ENCODE data around the gene GMDS.

The GMDS gene

DNA sequence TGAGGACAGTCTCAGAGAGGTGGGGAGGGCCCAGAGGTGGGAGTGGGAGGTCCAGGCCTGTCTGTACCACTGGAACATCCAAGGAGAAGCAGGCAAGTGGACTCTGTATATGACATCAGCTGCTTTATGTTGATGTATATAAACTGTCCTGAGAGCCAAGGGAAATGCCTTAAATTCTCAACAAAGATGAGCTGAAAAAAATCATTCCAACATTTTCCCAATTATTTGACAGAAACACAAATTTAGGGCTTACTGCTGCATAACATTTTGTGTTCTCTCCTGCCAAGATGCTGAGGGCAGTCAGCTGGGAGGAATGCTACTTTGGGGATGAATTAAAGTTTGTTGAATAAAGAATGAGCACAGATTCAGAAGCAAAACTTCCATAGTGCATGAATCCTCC lies 582.9 kb downstream of the GMDS start:
- DNase-seq, result no peak

GRCh38 chr6:1659816-1660215 lies 585.6 kb downstream of the GMDS start:
- no peak for DNase-seq

- no peak for DNase-seq
Observed at GRCh38 chr6:1658212-1659005, 587.0 kb downstream of the GMDS start.

DNA sequence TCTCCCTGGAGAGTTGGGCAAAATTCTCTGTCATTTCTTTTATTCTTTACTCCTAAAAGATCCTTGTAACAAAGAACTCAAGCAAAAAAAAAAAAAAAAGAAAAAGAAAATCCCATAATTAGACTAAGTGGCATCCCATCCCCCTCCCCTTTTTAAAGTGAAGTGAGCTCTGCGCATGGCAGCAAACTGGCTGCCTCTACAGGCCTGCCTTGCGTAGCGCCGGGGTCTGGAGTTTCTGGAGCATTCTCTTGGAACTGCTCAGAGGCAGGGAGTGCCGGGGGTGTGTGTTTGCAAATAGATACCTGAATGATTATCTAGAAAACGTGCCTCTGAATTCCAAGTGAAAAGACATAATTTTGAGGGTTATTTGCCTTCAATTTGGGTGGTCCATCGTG lies 587.6 kb downstream of the GMDS start:
- DNase-seq, result no peak

DNA sequence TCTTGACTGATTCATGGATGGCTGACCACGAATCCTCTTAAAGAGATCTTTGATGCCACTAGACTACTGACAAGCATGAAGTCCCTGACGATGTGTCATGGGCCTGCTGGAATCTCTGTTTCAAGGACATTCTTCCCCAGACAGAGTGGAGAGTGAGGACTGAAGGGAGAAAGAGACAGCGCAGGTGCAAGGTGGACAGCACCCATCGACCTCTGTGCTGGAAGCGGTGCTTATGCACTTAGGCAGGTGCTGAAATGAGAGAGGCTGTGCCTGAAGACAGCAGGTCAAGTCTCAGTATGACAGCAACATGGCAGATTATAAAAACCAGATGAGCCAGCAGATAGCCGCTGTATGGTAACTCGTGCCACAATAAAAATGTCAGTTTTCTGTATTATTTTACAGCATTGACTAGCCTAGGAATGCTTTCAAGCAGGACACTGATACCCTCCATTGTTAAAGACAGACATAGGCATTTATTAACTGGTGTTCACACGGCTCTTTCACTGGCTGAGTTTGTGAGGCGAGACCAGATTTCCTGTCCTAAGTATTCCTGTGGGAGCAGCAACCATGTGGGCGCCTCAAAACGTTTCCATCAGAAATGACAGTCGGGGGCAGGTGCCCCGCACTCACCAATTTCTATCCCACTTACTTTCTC lies 588.2 kb downstream of the GMDS start:
- no peak for DNase-seq

DNA sequence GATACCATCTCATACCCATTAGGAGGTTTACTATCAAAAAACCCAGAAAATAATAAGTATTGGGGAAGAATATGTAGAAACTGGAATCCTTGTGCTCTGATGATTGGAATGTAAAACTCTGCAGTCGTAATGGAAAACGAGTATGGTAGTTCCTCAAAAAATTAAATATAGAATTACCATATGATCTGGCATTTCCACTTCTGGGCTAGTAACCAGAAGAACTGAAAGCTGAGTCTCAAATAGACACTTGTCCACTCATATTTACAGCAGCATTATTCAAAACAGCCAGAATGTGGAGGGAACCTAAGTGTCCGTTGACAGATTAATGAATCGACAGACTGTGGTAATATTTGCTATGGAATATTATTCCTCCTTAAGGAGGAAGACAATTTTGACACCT lies 591.4 kb downstream of the GMDS start:
- no peak for DNase-seq

- no peak for DNase-seq
Observed at GRCh38 chr6:1652842-1653241, 592.6 kb downstream of the GMDS start.

- DNase-seq, result no peak
Observed at GRCh38 chr6:1651362-1651761, 594.0 kb downstream of the GMDS start.

DNA sequence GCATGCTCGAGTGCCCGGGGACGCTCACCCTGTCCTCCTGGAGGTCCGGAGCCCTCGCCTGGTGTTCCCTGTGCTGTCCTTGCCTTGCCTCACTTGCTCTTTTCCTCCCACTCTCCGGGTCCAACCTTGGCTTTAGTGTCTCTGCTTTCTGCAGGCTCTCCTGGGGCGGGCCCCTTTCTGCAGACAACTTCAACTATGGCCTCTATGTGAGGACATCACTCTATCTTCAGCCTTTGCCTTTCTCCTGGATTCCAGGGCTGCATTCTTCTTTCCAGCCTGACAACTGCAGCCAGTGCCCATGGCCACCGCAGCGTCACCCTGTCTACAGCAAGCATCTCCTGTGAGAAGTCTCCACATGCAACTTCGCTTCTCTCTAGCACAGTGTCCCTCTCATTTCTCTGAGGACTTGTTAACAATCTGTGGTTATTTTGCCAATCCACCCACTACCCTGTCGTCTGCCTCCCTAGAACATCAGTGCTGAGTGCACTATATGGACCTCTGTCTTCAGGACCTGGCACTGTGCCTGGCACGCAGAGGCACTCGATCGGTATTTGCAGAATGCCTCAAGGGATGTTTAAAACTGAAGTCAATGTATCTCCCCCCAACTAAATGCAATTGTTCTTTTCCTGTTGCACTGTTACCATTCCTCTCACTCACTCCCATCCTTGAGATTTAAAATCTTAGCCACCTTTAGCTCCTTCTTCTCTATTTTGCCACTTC lies 599.8 kb downstream of the GMDS start:
- DNase-seq, result no peak

- DNase-seq, result no peak
Observed at GRCh38 chr6:1644516-1645060, 600.8 kb downstream of the GMDS start.

DNA sequence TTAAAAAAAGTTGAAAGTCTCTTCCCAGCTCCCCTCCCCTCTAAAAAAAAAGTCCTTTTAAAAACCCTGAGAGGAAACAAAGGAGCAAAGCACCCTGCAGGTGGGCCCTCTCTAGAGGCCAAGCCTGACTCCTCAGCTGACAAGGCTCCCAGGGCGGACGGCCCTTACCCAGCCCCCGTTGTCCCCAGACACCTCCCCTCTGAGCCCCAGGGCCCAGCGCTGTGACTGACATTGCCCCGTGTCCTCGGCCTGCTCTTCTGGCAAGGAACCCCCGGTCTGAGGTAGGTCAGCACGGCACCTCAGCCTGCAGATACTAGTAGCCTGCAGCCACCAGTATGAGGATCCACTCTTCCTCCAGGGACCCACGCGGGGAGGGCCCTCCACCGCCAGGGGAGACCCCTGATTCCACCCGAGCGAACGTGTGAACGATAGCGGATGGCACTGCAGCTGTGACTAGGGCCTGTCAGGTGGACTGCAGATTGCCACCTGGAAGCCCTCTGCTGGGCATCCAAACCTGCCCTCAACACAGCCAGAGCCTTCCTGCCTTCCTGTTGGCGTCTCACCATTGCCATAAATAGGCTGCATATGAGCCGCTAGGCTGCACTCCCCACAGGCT lies 601.5 kb downstream of the GMDS start:
- no peak for DNase-seq

DNA sequence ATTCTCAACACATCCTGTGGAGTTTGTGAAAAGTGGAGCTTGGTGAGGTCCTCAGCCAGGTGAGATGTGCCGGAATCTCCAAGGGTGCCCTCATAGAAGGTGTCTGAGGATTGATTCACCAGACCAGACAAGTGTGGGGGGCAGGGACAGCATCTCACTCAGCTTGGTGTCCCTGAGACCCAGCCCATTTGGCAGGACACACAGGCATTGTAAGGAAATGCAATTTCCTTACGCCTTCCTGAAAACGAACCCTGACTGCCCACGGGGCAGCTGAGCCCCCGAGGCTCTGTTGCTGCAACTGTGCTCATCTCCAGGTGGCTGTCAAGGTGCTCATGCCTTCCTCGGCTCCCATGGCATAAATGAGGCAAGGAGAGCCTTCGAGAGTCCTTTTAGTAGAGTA lies 602.3 kb downstream of the GMDS start:
- DNase-seq, result no peak

DNA sequence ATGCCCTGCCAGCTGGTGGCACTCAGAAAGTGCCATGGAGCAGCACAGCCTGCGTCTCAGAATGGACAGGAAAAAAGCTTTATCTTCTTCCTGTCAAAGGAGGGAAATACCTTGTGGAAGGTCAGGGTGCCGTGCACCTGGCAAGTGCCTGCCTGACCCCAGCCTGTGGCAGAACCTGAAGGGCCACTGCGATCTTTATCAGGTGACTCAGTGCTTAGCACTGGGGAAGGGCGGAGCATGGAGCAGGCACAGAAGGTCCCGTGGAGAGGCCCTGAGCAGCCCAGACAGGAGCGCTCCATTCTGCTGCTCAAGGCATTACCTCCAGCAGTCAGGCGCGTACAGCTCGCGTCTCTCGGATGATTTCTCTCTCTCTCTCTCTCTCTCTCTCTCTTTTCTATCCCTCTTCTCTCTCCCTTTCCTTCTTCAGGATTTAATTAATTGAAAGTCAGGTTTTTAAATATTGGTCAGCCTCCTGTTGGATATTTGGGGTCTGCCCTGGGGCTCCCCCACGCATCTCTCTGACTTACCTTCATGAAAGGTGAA lies 604.0 kb downstream of the GMDS start:
- DNase-seq, result no peak

GRCh38 chr6:1640476-1640875 lies 604.9 kb downstream of the GMDS start:
- DNase-seq, result no peak

- DNase-seq, result no peak
Observed at GRCh38 chr6:1639430-1639829, 606.0 kb downstream of the GMDS start.

GRCh38 chr6:1636971-1637871 lies 608.2 kb downstream of the GMDS start:
- peak; percentile 92 for DNase-seq

DNA sequence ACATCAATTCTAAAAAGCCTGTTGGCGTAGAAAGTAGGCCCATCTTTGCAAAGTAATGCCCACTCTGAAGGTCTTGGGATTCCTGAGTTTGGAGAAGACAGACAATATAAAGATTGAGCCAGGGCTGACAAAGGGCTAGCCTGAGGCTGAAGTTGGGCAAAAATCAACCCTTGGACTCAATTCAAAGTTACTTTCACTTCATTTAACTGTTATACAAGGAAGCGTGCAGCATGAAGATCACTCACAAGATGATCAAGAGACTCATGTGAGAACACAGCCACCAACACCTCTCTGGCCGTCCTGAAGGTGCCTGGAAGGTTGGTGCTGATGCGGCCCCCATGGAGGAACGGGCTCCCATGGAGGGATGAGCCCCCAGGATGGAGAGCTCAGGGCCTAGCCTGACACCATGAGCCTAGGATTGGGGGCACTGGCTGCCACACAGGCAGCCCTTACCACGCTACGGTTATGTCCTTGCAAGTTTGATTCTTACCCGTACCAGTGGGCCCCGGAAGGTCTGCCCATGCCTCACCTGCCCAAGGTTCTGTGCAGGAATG lies 609.1 kb downstream of the GMDS start:
- DNase-seq, result no peak

DNA sequence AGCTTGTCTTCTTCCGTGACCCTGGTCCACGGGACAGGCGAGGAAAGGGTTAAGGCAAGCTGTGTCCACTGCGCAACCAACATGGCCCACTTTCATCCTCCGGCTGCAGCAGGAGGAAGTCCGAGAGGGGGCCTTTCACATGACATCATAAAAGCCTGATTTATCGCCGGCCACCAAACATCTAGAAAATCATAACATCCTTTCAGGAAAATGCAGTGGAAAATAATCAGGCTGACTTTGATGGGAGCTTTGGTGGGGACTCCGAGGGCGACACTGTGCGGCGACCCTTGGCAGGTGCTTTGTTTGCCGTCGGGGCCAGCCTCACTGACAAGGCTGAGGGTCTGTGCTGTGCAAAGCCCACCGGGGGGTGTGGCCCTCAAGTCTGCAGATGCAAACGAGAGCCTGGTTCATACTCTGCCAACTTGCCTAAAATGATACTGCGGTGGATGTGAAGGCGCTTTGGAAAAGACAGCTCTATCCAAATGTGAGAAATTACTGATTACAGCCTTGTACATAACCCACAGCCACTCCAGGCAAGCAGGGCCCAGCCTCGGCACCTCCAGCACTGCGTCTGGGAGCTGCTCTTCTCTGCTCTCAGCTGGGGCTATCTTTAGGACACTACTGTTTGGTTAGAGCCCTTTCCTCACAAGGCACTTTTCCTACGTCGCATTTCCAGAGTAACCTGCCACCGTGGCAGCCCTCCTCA lies 609.9 kb downstream of the GMDS start:
- no peak for DNase-seq

DNA sequence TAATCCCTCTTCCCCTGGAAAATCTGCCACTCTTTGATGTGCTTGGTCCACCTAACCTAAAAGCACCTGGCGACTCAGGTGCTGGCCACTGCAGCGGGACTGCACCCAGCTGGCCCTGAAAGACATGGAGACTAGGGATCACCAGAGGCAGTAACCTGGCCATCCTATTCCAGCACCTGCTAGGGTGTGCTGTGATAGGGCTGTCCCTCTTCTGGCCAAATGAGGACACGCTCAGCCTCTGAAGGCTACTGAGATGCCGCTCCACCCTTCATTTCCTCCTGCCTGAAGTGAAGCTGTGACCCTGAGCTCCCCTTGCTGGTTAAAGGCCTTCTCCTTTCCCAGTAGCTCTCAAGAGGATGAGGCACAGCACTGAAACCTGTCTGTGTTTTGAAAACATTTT lies 611.3 kb downstream of the GMDS start:
- DNase-seq, result no peak

DNA sequence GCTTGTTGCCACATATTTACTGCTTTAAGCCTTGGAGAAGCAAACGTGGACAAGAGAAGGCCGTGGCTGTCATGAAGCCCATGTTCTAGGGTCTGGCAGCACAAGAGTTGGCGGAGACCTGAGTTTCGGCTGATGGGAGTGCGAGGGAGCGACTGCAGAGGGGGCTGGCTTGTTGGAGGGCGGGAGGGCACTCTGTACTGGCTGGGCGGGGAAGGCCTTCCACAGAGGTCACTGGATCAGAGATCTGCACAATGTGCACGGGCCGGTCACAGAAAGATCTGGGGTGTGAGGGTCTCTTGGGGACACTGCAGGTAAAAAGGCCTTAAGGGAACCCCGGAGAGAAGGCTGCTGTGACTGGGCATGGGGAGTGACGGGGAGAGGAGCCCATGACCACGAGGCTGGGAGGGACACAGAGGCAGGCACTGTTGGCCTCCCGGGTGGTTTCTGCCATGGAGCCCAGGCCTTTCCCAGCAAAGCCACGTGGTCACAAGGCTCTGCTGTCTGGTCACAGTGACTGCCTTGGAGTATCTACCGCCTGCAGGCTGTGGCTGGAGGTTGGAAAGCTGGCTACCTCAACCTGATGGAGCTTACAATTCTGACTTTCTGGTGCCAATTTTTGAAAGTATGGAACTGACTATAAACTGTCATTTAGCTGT lies 611.9 kb downstream of the GMDS start:
- no peak for DNase-seq
